ENCODE measurements around the gene SEMA4G.
"Not testable (repeated sequence)": the region's sequence is repeated elsewhere in the genome, so short reads cannot be mapped to it uniquely, and the experiment has no call there.

Gene SEMA4G

GRCh38 chr10:100970914-100971811 is 1.9 kb downstream of the SEMA4G start:
- DNase-seq (ENCODE audit: low read depth in 1 of 2, low spot score in 1 of 2) = no peak

DNA sequence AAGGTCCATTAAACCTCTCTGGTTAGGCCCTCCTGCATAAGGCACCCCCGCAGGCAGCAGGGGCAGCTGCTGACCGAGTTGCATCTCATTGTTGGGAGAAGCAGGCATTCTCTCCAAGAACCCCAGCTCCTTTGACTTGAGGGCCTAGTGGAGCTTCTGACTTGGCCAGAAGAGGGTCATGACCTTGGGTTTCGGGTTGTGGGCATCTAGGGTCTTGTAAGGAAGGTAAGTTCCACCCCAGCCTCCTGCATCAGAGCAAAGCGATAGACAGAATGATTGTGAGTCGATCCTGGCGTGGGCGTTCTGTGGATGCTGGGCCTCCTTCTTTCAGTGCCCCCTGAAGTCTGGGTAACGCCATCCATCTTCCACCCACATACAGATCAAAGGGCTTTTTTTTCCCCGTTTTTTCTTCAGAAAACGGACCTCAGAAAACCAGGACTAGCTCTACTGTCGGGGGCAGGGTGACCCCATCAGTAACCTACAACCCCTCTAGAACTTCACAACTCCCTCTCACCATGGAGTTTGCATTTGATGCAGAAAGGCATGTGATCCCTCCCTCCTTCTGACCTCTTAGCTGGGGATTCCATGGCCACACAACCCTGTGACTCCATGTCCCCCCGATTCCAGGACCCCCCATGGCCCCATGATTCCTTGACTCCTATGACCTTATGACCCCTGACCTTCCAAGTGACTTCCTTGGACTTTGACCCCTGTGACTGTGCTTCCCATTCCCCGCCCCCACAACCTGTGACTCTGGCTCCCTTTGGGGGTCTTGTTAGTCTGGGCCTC is 3.0 kb downstream of the SEMA4G start:
- DNase-seq (ENCODE audit: low read depth in 1 of 2, low spot score in 1 of 2) = no peak

GRCh38 chr10:100972904-100973535 is 3.7 kb downstream of the SEMA4G start:
- DNase-seq (ENCODE audit: low read depth in 1 of 2, low spot score in 1 of 2) = no peak

DNA sequence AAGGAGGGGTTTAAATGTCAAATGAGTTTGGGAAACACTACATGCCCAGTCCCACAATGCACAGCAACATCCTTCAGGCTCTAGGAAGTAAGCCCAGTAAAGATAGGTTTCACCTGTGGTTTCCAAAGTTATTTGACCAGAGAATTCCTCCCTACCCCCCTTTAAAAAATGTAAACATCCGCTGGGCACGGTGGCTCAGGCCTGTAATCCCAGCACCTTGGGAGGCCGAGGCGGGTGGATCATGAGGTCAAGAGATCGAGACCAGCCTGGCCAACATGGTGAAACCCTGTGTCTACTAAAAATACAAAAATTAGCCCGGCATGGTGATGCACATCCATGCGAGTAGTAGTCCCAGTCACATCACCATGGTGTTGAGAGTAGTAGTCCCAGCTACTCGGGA is 6.1 kb downstream of the SEMA4G start:
- DNase-seq (ENCODE audit: low read depth in 1 of 2, low spot score in 1 of 2) = not testable (repeated sequence)

GRCh38 chr10:100976906-100977305 is 7.6 kb downstream of the SEMA4G start:
- no peak for DNase-seq (ENCODE audit: low read depth in 1 of 2, low spot score in 1 of 2)

- no peak for DNase-seq (ENCODE audit: low read depth in 1 of 2, low spot score in 1 of 2)
These were observed 8.1 kb downstream of the SEMA4G start for GRCh38 chr10:100977436-100977835.

GRCh38 chr10:100978121-100978900 is 9.0 kb downstream of the SEMA4G start:
- DNase-seq (ENCODE audit: low read depth in 1 of 2, low spot score in 1 of 2) = no peak

GRCh38 chr10:100978901-100979195 is 9.5 kb downstream of the SEMA4G start:
- DNase-seq (ENCODE audit: low read depth in 1 of 2, low spot score in 1 of 2) = no peak

DNA sequence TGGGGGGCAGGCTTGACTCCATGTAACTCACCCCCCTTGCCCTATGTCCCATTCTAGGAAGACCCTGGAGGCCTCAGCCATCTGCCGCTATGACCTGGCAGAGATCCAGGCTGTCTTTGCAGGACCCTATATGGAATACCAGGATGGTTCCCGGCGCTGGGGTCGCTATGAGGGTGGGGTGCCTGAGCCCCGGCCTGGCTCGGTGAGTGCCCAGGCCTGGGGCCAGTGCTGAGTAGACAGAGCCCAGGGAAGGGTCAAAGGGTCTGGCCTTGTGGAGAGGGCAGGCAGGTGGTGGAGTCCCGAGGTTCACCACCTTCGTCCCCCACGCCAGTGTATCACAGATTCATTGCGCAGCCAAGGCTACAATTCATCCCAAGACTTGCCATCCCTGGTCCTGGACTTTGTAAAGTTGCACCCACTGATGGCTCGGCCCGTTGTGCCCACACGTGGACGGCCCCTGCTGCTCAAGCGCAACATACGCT is 10.5 kb downstream of the SEMA4G start:
- DNase-seq (ENCODE audit: low read depth in 1 of 2, low spot score in 1 of 2) = no peak

- no peak for DNase-seq (ENCODE audit: low read depth in 1 of 2, low spot score in 1 of 2)
These were observed 11.0 kb downstream of the SEMA4G start for GRCh38 chr10:100980311-100980710.

DNA sequence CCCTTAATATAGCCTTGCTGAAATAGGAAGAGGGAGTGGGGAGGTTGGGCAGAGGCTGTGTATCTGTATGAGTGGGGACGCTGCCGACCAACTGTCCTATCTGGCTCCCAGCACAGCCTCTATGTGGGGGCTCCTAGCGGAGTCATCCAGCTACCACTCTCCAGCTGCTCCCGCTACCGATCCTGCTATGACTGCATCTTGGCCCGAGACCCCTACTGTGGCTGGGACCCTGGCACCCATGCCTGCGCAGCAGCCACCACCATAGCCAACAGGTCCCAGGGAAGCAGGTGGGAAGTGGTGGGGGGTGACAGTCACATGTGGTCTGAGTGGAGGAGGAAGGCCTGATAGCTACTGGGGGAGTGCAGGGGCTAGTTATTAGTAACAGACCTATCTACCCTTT is 11.4 kb downstream of the SEMA4G start:
- no peak for DNase-seq (ENCODE audit: low read depth in 1 of 2, low spot score in 1 of 2)

DNA sequence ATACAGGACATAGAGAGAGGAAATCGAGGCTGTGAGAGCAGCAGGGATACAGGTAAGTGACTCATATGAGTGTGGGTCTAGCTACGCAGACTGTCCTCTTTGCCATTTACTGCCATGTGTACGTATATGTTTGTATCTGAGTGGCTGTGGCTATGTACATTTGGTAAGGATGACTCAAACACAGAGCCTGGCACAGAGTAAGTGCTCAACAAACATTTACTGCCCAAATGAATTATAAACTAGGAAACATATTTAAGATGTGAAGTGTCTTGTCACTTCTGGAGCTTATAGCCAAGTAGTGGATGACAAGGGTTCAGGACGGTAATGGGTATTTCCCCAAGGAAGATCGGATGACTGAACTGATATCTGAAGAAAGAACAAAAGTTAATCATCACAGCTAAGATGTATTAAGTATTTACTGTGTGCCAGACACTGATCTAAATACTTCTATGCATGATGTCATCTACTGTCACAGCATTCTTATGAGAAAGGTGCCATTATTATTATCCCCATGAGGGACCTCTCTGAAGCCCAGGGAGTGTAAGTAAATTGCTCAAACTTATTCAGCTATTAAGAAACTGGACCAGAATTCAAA is 12.0 kb downstream of the SEMA4G start:
- DNase-seq (ENCODE audit: low read depth in 1 of 2, low spot score in 1 of 2) = no peak

DNA sequence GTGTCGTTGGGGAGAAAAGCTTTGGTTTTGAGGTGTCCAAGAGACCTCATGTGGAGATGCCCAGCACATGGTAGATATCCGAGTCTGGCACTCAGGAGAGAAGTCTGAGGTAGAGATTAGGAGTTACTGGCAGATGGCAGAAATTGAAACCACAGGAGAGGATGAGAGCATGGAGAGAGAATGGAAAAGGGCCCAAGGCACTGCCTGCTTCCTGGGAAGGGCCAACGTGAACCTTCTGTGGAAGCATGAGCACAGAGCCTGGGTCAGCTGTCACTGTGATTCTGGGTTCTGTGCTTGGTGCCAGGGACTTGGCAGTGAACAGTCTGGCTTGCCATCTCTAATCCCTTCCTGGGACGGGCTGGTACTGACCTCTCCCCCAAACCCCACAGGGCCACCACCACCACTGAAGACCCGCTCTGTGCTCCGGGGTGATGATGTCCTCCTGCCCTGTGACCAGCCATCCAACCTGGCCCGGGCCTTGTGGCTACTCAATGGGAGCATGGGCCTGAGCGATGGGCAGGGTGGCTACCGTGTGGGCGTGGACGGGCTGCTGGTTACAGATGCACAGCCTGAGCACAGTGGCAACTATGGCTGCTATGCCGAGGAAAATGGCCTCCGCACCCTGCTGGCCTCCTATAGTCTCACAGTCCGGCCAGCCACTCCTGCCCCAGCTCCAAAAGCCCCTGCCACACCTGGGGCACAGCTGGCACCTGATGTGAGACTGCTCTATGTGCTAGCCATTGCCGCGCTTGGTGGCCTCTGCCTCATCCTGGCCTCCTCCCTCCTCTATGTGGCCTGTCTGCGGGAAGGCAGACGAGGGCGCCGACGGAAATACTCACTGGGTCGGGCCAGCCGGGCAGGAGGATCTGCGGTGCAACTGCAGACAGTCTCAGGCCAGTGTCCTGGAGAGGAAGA is 13.9 kb downstream of the SEMA4G start:
- no peak for DNase-seq (ENCODE audit: low read depth in 1 of 2, low spot score in 1 of 2)

DNA sequence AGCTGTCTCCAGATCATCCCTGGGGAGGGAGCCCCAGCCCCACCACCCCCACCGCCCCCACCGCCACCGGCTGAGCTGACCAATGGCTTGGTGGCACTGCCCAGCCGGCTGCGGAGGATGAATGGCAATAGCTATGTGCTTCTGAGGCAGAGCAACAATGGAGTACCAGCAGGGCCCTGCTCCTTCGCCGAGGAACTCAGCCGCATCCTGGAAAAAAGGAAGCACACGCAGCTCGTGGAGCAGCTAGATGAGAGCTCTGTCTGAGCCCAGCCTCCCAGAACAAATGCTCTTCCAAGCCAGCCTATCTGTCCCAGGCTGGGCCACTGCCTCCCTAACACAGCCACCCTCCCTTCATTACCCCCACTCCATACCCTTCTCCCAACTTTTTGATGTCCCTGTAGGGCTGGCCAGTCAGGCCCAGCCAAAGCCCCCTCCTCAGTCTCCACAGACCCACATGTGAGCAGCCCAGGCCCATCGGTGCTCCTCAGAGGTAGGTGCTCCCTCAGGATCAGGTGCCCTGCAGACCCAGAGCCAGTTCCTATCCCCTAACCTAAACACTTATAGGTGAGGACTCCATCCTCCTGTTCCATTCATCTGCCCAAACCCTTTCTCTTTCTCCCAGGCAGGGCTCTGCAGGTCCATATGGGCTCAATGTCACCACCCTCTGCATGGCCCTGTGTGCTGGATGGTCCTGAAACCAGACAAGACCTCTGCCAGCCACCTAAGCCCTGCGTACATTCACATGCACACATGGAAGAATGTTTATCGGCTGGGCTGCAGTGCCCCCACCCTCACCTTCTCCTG is 14.8 kb downstream of the SEMA4G start:
- DNase-seq (ENCODE audit: low read depth in 1 of 2, low spot score in 1 of 2) = no peak

GRCh38 chr10:100984672-100985177 is 15.4 kb downstream of the SEMA4G start:
- DNase-seq (ENCODE audit: low read depth in 1 of 2, low spot score in 1 of 2) = no peak

DNA sequence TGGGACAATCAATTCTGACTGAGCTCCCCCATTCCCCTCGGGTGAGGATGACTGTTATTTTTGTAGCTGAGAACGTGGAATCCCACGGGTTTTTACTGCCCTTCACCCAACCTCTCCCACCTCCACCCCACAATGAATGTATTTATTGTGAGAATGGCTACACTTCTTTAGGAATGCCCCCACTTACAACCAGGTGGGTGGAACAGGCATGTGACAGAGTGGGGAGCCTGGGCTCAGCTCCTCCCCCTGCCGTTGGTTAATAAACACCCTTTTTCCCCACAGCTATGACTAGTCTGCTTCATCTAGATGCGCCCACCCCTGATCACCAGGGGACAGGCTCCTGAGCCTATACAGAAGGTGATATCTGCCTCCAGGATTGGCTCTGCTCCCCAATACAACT is 16.0 kb downstream of the SEMA4G start:
- DNase-seq (ENCODE audit: low read depth in 1 of 2, low spot score in 1 of 2) = no peak

- DNase-seq (ENCODE audit: low read depth in 1 of 2, low spot score in 1 of 2) = no peak
These were observed 17.3 kb downstream of the SEMA4G start for GRCh38 chr10:100986623-100986951.

DNA sequence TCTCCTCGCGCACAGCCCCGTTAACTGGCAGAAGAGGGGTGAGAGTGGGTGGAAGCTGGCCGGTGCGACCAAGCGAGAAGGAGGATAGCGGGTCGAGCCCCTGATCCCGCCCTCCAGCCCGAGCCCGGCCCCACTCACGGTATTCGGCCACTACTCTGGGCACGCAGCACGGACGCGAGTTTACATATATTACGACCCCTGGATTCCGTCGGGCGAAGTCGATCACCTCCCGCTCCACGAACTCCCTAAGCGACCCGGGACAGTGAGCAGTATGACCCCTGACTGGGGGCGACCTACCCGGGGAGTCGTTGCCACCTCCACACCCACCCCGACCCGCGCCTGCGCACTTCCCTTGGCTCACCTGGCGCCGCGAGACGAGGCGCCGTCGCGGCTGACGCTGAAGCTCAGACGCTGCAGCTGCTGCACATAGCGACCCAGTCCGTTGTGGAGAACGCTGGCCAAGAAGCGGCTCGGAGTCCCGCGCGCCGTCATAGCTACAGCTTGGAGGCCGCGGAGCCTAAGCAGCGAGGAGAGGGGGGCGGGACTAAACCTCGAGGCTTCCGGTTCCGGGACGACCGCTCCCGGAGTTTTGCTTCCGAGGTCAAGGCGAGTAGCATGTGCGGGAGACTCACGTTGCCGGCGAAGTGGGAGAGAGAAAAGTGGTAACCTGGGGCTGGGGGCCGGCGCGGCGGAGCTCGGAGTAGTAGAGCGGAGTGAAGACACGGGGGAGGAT is 17.8 kb downstream of the SEMA4G start, which contains the start of the genes MRPL43 and TWNK:
Gene MRPL43, minus strand, starts transcription at position 546 of the 733 bp plus-strand sequence. Its CDS starts 54 bp downstream, at position 492.
Gene TWNK, plus strand, starts transcription at position 592 of the 733 bp plus-strand sequence. CDS start 668 bp downstream, outside the sequence.
- peak; percentile 65 to 75 for DNase-seq (ENCODE audit: low read depth in 1 of 2, low spot score in 1 of 2)

All from stimulated activated CD4-positive, alpha-beta T cell treated with anti-CD3 and anti-CD28 coated beads, Interleukin-15, amount 100 ng/mL, for 1 hour (primary cell).